ENCODE measurements around the gene RPS2.

Gene RPS2

GRCh38 chr16:1919327-1919998 lies 45.2 kb downstream of the RPS2 start:
- TF ChIP-seq BACH2 (CRISPR knock-in tag; IDR thresholded peaks at IDR 0.05; ENCODE audit: borderline replicate concordance) (no peak), ISL1 (CRISPR knock-in tag; IDR thresholded peaks at IDR 0.05) (no peak), ZFP30 (CRISPR knock-in tag; IDR thresholded peaks at IDR 0.05) (no peak), CREB5 (CRISPR knock-in tag; IDR thresholded peaks at IDR 0.05; ENCODE audit: low read depth) (no peak), ARNTL (CRISPR knock-in tag; IDR thresholded peaks at IDR 0.05; ENCODE audit: borderline replicate concordance, low read depth) (no peak), TOX (CRISPR knock-in tag; IDR thresholded peaks at IDR 0.05; ENCODE audit: borderline replicate concordance) (no peak), ZNF70 (CRISPR knock-in tag; IDR thresholded peaks at IDR 0.05) (no peak), SNAI2 (CRISPR knock-in tag; IDR thresholded peaks at IDR 0.05) (no peak), CSRNP3 (CRISPR knock-in tag; IDR thresholded peaks at IDR 0.05) (no peak), ZNF565 (CRISPR knock-in tag; conservative IDR thresholded peaks at IDR 0.05; ENCODE audit: low read depth) (no peak), PPARA (CRISPR knock-in tag; IDR thresholded peaks at IDR 0.05; ENCODE audit: borderline replicate concordance) (no peak), ZNF8 (CRISPR knock-in tag; IDR thresholded peaks at IDR 0.05) (no peak), CSDC2 (CRISPR knock-in tag; IDR thresholded peaks at IDR 0.05) (no peak), OSR1 (CRISPR knock-in tag; IDR thresholded peaks at IDR 0.05) (no peak)
- peak; percentile 39 for ATAC-seq

GRCh38 chr16:1918351-1919326 lies 46.0 kb downstream of the RPS2 start, which contains the start of gene HS3ST6:
Gene HS3ST6 (minus strand): TSS chr16:1918415. CDS start chr16:1918323, 92 bp downstream.
- ATAC-seq = peak; percentile 5; the same call in 2 of the 3 replicates
- TF ChIP-seq CSRNP3 (CRISPR knock-in tag; IDR thresholded peaks at IDR 0.05) (no peak), POU6F1 (CRISPR knock-in tag; IDR thresholded peaks at IDR 0.05; ENCODE audit: borderline replicate concordance, low read depth) (no peak), ZFP3 (CRISPR knock-in tag; IDR thresholded peaks at IDR 0.05) (no peak), ESRRG (CRISPR knock-in tag; IDR thresholded peaks at IDR 0.05) (no peak)

- ATAC-seq = no peak
- TF ChIP-seq TSHZ2 (CRISPR knock-in tag; IDR thresholded peaks at IDR 0.05) (no peak), ZNF565 (CRISPR knock-in tag; conservative IDR thresholded peaks at IDR 0.05; ENCODE audit: low read depth) (no peak), SNAI2 (CRISPR knock-in tag; IDR thresholded peaks at IDR 0.05) (no peak), ZC3H10 (CRISPR knock-in tag; IDR thresholded peaks at IDR 0.05) (no peak), RARB (CRISPR knock-in tag; IDR thresholded peaks at IDR 0.05) (no peak), ZNF8 (CRISPR knock-in tag; IDR thresholded peaks at IDR 0.05) (no peak), ZFP30 (CRISPR knock-in tag; IDR thresholded peaks at IDR 0.05) (no peak), CSDC2 (CRISPR knock-in tag; IDR thresholded peaks at IDR 0.05) (no peak), CREB5 (CRISPR knock-in tag; IDR thresholded peaks at IDR 0.05; ENCODE audit: low read depth) (no peak), ARNTL (CRISPR knock-in tag; IDR thresholded peaks at IDR 0.05; ENCODE audit: borderline replicate concordance, low read depth) (no peak), PATZ1 (CRISPR knock-in tag; IDR thresholded peaks at IDR 0.05; ENCODE audit: borderline replicate concordance) (no peak), ESRRG (CRISPR knock-in tag; IDR thresholded peaks at IDR 0.05) (no peak), ZFP3 (CRISPR knock-in tag; IDR thresholded peaks at IDR 0.05) (no peak), ISL1 (CRISPR knock-in tag; IDR thresholded peaks at IDR 0.05) (no peak), ZNF70 (CRISPR knock-in tag; IDR thresholded peaks at IDR 0.05) (no peak), TOX (CRISPR knock-in tag; IDR thresholded peaks at IDR 0.05; ENCODE audit: borderline replicate concordance) (no peak)
Measured at GRCh38 chr16:1917665-1918350, 46.8 kb downstream of the RPS2 start.

Data from SK-N-SH treated with all-trans-retinoic acid at 6 μM for 48 hours (cell line).